ENCODE results near the gene NECTIN1.

DNA sequence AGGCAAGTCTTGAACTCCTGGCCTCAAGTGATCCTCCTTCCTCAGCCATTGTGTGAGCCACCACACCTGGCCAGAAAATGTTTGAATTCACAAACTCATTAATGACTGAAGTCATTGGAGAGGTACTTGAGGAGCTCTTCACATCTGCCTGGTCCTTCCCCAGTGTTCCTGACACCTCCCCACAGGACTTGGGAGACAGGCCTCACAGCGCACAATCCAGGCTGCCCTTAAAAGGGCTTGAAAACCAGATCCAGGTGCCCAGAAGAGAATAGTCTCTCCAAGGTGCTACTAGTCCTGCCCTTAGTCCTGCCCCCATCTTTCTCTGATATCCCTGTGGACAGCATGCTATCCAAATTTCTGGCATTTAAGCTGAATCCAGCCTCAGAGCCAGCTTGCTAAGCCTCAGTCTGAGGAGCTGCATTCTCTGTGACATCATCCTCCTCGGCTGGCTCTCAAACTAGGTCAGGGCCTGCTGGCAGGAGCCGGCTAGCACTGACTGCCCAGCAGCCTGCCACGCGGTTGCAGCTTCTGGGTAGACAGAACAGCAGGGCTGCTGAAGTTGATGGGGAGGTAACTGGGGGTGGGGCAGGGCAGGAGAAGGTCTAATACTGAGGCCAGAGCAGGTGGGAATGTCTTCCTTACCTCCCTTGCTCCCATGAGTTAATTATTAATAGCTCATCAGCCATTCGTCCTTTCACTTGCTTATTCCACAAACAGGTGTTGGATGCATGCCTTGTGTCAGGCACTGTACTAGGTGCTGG, 35.3 kb upstream of the NECTIN1 start:
- TF ChIP-seq, protein P1, sequence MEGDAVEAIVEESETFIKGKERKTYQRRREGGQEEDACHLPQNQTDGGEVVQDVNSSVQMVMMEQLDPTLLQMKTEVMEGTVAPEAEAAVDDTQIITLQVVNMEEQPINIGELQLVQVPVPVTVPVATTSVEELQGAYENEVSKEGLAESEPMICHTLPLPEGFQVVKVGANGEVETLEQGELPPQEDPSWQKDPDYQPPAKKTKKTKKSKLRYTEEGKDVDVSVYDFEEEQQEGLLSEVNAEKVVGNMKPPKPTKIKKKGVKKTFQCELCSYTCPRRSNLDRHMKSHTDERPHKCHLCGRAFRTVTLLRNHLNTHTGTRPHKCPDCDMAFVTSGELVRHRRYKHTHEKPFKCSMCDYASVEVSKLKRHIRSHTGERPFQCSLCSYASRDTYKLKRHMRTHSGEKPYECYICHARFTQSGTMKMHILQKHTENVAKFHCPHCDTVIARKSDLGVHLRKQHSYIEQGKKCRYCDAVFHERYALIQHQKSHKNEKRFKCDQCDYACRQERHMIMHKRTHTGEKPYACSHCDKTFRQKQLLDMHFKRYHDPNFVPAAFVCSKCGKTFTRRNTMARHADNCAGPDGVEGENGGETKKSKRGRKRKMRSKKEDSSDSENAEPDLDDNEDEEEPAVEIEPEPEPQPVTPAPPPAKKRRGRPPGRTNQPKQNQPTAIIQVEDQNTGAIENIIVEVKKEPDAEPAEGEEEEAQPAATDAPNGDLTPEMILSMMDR (conservative IDR thresholded peaks at IDR 0.05; ENCODE audit: low read depth, low read length): no peak
- TF ChIP-seq MXI1 (IDR thresholded peaks at IDR 0.05; ENCODE audit: borderline replicate concordance, low read depth, low read length): no peak
- TF ChIP-seq POLR2A (IDR thresholded peaks at IDR 0.05; ENCODE audit: low read depth, low read length): no peak
- TF ChIP-seq CEBPB (IDR thresholded peaks at IDR 0.05; ENCODE audit: low read depth, low read length): no peak
- TF ChIP-seq RFX5 (IDR thresholded peaks at IDR 0.05; ENCODE audit: low read depth, low read length): no peak
- no peak for TF ChIP-seq RAD21 (IDR thresholded peaks at IDR 0.05; ENCODE audit: low read length)
- no peak for TF ChIP-seq MAZ (IDR thresholded peaks at IDR 0.05; ENCODE audit: borderline replicate concordance, low read depth, low read length)
- no peak for TF ChIP-seq RCOR1 (IDR thresholded peaks at IDR 0.05; ENCODE audit: insufficient replicate concordance, low read length)
- TF ChIP-seq MAFK (IDR thresholded peaks at IDR 0.05; ENCODE audit: low read depth, low read length): no peak
- TF ChIP-seq, protein P2, sequence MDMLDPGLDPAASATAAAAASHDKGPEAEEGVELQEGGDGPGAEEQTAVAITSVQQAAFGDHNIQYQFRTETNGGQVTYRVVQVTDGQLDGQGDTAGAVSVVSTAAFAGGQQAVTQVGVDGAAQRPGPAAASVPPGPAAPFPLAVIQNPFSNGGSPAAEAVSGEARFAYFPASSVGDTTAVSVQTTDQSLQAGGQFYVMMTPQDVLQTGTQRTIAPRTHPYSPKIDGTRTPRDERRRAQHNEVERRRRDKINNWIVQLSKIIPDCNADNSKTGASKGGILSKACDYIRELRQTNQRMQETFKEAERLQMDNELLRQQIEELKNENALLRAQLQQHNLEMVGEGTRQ (IDR thresholded peaks at IDR 0.05; ENCODE audit: low read depth, low read length): no peak
- TF ChIP-seq FOS (IDR thresholded peaks at IDR 0.05; ENCODE audit: low read depth, low read length): no peak
- TF ChIP-seq ELK1 (IDR thresholded peaks at IDR 0.05; ENCODE audit: borderline replicate concordance, low read depth, low read length): no peak

Data from IMR-90 (cell line).